ENCODE results near the gene TBC1D16.
"Not testable (repeated sequence)": the region's sequence is repeated elsewhere in the genome, so short reads cannot be mapped to it uniquely, and the experiment has no call there.

Gene TBC1D16

DNA sequence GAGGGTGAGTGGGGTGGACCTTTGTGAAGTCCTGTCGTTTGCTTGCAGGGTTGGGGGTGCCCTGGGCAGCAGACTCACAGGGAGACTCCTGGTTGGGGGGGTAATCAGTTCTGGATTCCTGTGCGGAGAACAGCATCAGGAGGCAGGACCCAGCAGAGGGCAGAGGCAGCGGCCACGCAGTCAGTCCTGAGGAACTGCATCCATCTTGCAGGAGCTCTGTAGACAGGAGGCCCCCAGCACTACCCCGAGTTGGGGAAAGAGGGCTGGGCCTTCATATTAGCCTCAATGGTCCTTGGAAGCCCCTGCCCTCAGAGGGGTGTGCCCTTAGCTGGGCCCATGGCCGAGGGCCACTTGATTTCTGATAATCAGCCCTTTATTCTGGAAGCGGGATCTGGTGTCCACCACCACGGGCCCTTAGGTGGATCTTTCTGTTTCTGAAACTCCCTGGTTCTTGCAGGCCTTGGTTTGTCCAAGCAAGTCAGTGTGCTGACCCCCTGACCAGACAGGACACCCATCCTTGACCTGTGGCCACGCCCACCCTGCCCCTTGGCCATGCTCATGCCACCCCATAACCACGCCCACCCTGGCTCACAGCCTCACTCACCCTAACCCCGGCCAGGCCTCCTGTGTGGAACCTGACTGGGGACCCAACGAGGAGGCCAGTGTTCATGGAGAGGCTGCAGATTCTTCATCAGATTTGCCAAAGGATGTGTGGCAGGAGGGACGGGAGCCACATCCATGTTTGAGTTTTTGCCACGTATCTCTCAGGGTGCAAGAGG is 122.9 kb downstream of the TBC1D16 start:
- DNase-seq, result no peak

DNA sequence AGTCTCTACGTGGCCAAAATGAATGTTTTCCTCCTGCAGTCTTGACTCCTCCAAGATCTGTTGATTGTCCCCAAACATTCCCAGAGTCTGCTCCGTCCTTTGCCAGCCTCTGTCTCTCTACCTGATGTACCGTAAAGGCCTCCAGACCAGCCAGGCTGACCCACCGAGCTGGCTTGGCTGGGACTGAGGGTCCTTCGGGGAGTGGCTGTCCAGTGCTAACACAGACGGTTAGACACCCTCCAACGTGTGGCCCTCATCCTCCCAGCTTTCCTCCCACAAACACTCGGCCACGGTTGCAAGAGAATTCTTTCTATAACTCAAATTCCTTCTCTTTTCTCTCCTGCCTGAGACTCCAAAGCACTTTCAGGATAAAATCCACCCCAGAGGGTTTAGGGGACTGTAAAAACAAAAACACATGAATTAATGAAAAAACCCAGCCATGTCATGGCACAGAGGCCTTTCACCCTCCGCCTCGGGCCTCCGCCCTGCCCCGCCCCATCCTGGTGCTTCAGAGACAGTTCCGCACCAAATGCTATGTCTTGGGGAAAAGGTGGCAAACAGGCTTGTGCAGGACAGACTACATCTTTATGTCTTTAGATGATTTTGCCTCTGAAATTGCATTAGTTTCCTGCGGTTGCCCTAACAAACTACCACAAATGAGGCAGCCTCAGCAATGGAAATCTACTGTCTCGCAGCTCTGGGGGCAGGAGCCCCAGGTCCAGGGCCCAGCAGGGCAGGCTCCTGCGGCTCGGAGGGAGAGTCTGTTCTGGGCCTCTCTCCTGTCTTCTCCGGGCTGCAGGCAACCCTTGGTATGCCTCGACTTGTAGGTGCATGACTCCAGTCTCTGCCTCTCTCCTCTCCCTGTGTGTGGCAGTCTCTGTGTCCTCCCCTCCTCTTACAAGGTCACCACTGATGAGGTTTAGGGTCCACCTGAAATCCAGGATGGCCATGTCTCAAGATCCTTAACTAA is 124.0 kb downstream of the TBC1D16 start:
- no peak for DNase-seq

DNA sequence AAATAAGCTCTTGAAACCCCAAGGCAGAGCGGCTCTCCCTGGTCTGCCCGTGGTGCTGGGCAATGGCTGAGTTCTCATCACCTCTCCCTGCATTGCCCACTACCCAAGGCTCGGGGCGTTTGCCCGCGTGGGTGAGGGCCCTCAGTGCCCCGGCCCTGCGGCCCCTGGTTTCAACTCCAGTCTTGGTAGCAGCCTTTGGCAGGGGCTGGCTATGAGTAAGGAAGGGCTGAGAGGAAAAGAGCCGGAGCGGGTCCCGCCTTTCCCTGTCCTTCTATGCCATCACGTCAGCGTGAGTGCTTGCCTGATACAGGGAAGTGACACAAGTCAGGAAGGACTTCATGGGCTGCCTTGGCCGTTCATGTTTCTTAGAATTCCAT is 124.7 kb downstream of the TBC1D16 start:
- DNase-seq, result no peak

DNA sequence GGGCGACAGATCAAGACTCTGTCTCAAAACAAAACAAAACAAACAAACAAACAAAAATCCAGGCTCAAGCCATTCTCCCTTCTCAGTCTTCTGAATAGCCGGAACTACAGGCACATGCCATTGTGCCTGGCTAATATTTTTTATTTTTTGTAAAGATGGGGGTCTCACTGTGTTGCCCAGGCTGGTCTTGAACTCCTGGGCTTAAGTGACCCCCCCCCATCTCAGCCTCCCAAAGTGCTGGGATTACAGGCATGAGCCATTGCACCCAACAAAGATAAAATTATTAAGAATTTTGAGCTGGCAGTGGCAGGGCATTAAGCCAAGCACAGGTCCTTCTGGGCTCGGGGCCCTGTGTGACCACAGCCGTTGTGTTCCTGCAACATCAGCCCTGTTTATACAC is 126.6 kb downstream of the TBC1D16 start:
- DNase-seq, result no peak

GRCh38 chr17:79907850-79908249 is 127.8 kb downstream of the TBC1D16 start:
- DNase-seq, result no peak

DNA sequence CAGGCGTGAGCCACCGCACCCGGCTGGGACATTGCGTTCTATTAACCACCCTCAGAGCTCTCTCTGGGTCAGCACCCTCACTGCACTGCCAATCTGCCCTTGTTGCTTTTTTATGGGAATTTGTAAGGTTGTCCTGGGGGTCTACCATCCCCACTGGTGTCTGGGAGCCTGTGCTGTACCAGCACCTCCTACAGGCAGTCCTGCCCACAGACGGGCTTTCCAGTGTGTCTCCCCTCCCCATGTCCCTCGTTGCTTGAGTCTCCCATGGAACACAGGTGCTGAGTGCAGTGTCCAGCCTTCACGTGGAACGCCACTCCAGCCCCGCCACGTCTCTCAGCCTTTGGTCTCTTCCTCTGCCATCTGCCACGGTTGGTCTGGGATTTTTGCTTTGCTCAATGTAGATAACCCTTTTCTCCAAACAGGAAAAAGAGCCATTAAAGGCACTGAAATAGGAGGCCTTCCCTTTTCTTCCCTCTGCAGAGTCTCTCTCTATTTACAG is 128.4 kb downstream of the TBC1D16 start:
- no peak for DNase-seq

DNA sequence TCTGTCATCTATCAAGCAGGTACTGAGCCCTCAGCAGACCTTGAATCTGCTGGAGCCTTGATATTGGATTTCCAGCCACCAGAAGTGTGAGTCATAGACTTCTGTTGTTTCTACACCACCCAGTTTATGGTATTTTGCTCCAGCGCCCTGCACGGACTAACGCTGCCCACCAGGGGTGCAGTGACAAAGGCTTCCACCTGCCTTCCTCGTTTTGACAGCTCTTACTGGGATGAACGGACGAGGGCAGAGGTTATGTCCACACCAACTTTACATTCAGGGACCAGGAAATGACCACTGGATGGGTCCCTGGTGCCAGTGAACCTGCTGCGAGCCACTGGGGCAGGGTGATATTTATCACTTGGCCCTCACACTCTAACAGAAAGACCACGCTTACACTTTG is 129.8 kb downstream of the TBC1D16 start:
- DNase-seq, result no peak

DNA sequence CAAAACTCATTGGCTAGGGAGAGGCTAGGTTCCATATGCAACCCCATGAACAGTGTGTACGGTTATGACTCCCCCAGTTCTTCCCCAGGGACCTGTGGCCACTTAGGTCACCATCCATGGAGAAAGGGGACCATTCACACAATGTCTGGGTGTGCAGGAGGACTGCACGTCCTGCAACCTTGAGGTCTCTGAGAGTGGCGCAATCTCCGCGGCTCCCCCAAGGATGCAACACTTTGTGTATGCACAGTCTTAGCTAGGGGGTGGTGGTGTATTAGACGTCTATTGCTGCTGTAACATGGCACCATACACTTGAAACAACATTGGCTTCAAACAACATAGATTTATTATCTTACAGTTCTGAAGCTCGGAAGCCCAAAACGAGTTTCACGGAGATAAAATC is 130.8 kb downstream of the TBC1D16 start:
- no peak for DNase-seq

- no peak for DNase-seq
Measured at GRCh38 chr17:79902146-79902791, 133.4 kb downstream of the TBC1D16 start.

GRCh38 chr17:79901131-79901530 is 134.5 kb downstream of the TBC1D16 start:
- no peak for DNase-seq

DNA sequence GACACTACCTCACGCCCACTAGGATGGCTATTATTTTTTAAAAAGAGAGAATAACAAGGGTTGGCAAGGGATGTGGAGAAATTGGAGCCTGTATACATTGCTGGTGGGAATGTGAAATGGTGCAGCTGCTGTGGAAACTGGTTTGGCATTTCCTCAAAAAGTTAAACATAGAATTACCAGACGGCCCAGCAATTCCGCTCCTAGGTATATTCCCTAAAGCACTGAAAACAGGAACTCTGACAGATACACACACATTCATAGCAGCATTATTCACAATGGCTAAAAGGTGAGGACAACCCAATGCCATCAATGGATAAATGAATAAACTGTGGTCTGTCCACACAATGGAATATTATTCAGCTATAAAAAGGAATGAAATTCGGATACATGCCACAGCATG is 136.1 kb downstream of the TBC1D16 start:
- no peak for DNase-seq

DNA sequence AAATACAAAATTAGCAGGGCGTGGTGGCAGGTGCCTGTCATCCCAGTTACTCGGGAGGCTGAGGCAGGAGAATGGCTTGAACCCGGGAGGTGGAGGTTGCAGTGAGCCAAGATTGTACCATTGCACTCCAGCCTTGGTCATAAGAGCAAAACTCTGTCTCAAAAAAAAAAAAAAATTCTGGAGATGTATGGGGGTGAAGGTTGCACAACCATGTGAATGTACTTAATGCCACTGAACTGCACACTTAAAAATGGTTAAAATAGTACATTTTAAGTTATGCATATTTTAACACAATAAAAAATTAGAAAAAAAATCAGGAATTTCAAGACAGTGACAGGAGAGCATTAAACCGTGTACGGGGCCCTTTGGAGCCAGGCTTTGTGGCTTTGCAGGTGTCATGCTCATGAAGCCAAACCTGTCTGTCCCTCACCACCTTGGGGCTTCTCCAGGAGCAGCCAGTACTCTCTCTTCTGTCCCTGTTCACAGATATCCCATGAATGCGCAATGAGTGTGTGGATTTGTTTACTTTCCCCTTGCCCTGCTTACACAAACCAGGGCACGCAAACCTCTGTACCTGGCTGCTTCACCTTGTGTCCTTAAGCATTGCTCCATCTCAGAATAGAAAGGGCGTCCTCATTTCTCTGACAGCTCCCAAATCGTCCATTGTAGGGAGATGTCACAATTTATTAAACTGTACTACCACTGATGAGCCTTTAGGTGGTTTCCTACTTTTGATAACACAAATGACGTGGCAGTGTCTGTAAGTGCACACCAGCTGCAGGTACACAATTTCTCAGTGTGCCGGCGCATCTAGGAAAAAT is 138.2 kb downstream of the TBC1D16 start:
- DNase-seq, result no peak

- DNase-seq, result not testable (repeated sequence)
Measured at GRCh38 chr17:79893457-79893856, 142.2 kb downstream of the TBC1D16 start.

- no peak for DNase-seq
Measured at GRCh38 chr17:79892457-79893241, 143.0 kb downstream of the TBC1D16 start.

DNA sequence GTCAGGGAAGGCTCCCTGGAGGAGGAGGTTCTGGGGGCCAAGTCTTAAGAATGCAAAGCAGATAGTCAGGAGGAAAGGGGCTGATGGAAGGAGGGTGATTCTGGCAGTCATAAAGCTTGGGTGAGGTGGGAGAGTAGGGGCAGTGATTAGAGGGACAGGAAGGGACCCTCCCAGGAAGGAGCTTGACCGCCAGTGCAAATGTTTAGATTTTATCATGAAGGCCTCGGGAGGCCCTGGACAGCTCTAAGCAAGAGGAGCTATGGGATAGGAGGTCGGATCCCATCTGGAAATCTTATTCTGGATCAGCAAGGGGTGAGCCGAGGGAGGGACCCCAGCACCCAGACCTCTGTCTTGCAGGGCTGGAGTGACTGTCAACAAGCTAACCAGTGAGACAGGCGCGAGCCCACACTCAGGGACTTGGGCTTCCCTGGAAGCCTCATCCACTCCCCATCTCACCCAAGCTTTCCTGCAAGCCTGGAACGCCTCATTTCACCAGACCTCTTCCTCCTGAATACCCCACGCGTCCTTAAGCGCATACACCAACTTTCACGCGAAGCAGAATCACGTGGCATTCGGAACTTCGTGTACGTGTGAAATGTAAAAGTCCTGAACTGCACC is 144.4 kb downstream of the TBC1D16 start:
- no peak for DNase-seq

- DNase-seq, result no peak
Measured at GRCh38 chr17:79890706-79891105, 145.0 kb downstream of the TBC1D16 start.

GRCh38 chr17:79888811-79889634 is 146.6 kb downstream of the TBC1D16 start:
- DNase-seq, result no peak

DNA sequence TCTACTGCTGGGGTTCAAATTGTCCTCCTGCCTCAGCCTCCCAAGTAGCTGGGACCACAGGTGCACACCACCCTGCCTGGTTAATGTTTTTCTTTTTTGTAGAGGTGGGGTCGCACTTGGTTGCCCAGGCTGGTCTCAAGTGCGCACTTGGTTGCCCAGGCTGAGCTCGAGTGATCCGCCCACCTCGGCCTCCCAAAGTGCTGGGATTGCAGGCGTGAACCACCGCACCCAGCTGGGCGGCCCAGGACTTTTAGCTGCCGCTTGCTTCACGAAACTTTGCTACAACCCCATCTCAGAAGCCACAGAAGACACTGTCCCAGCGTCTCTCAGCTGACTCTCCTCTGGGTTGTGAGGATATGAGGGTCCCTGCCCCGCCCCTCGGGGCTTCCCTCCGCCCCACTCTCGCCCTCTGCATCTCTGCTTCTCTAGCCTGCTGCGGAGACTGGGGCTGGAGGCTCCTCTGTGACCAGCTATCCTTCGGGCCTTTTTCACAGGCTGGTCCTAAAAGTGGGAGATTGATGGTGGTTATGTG is 147.6 kb downstream of the TBC1D16 start:
- no peak for DNase-seq

GRCh38 chr17:79887451-79887991 is 148.2 kb downstream of the TBC1D16 start:
- DNase-seq, result no peak

DNA sequence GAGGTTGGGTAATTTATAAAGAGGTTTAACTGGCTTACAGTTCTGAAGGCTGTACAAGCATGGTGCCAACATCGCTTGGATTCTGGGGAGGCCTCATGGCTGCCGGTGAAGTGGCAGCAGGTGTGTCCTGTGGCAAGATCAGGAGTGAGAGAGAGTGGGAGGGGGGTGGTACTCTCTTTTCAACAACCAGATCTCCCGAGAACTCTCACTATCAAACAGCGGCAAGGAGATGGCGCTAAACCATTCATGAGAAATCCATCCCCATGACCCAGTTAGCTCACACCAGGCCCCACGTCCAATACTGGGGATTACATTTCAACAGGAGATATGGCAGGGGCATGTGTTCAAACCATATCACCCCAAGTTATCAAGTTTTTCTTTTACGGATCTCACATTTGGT is 152.5 kb downstream of the TBC1D16 start:
- no peak for DNase-seq
